Measurements from ENCODE around the gene MTMR3. TPM values are rescaled to one million over a fixed set of nuclear protein-coding genes. Genes with fewer than 3 reads are reported as not detected.

The MTMR3 gene
- total and polyA plus RNA-seq, 2 donors (not counting 1 experiment from before 2014, with no cell fraction given), result 31.7 to 67.8 TPM

DNA sequence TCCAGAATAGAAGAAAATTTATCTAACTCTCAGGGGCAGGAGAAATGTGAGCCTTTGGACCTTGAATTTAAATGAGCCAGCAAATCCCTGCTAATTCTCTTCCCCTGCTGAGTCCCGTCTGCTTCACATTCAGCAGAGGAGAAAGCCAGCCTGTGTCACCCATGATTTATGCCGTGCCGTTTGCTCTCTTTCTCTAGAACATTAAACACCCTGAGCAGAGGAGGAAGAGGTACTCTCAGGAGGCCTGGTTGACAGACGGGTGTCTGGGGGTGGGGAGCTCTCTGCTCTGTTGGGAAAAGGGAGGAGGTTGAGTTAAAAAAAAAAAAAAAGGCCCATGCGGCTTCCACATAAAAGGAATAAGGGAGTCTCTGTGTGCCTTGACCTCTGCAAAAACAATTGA lies 11.3 kb upstream of the MTMR3 start:
- Histone ChIP-seq H2AFZ (ENCODE audit: insufficient read depth, low read depth, low read length, poor library complexity, severe bottlenecking) (no peak overlapping the region), H3K9me3 (ENCODE audit: control extremely low read depth in 1 of 3, control insufficient read depth in 2 of 3, insufficient read depth in 1 of 3, low read length in 2 of 3) (no peaks in the 10 kb centered on the region), H3K9ac (ENCODE audit: low read length) (no peak overlapping the region), H4K20me1 (ENCODE audit: control insufficient read depth, insufficient read depth, low read length, poor library complexity, severe bottlenecking) (no peaks in the 10 kb centered on the region), H3K79me2 (ENCODE audit: control insufficient read depth, insufficient read depth, low read length) (no peaks in the 10 kb centered on the region), H3K4me1 (ENCODE audit: control insufficient read depth in 2 of 2, insufficient read depth in 2 of 2, low read length in 2 of 2) (no peaks in the 10 kb centered on the region), H3K36me3 (replicated peaks in 1 of 2; ENCODE audit: control extremely low read depth in 1 of 2, control insufficient read depth in 1 of 2, extremely low read depth in 1 of 2, insufficient read depth in 2 of 2, low read length in 1 of 2) (no peaks in the 10 kb centered on the region), H3K4me3 (ENCODE audit: control extremely low read depth in 1 of 5, extremely low read depth in 1 of 5, insufficient read depth in 1 of 5, low read depth in 2 of 5, low read length in 4 of 5) (no peak overlapping the region), H3K27ac (ENCODE audit: low read length in 2 of 2) (no peak overlapping the region), H3K27me3 (replicated peaks in 1 of 4; ENCODE audit: control extremely low read depth in 1 of 4, control insufficient read depth in 3 of 4, insufficient read depth in 4 of 4, low read length in 3 of 4) (no peaks in the 10 kb centered on the region), H3K4me2 (replicated peaks; ENCODE audit: low read depth, low read length, poor library complexity, severe bottlenecking) (no peak overlapping the region)
- intact Hi-C loops (cut with micrococcal nuclease), result no loop called here
- TF ChIP-seq, protein P1, sequence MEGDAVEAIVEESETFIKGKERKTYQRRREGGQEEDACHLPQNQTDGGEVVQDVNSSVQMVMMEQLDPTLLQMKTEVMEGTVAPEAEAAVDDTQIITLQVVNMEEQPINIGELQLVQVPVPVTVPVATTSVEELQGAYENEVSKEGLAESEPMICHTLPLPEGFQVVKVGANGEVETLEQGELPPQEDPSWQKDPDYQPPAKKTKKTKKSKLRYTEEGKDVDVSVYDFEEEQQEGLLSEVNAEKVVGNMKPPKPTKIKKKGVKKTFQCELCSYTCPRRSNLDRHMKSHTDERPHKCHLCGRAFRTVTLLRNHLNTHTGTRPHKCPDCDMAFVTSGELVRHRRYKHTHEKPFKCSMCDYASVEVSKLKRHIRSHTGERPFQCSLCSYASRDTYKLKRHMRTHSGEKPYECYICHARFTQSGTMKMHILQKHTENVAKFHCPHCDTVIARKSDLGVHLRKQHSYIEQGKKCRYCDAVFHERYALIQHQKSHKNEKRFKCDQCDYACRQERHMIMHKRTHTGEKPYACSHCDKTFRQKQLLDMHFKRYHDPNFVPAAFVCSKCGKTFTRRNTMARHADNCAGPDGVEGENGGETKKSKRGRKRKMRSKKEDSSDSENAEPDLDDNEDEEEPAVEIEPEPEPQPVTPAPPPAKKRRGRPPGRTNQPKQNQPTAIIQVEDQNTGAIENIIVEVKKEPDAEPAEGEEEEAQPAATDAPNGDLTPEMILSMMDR (IDR thresholded peaks at IDR 0.05), result no peak
- TF ChIP-seq EZH2 (IDR thresholded peaks at IDR 0.05; ENCODE audit: borderline replicate concordance, insufficient read depth, low read depth, low read length, poor library complexity, severe bottlenecking), result no peak
- Mint-ChIP-seq H3K4me1 (no peaks in the 10 kb centered on the region), H3K4me3 (no peak overlapping the region), H3K9me3 (ENCODE audit: insufficient read depth) (no peaks in the 10 kb centered on the region), H3K27ac (no peak overlapping the region), H3K27me3 (peaks cover 12% of the 10 kb centered on the region)
- 11% methylated on average over 1 of the region's 5 CpGs for WGBS (ENCODE audit: insufficient coverage)
- DNase-seq, result no peak
- CTCF ChIA-PET, result no interaction called here
- POLR2A ChIA-PET, result no interaction called here
- ATAC-seq (ENCODE audit: low read depth), result no peak

DNA sequence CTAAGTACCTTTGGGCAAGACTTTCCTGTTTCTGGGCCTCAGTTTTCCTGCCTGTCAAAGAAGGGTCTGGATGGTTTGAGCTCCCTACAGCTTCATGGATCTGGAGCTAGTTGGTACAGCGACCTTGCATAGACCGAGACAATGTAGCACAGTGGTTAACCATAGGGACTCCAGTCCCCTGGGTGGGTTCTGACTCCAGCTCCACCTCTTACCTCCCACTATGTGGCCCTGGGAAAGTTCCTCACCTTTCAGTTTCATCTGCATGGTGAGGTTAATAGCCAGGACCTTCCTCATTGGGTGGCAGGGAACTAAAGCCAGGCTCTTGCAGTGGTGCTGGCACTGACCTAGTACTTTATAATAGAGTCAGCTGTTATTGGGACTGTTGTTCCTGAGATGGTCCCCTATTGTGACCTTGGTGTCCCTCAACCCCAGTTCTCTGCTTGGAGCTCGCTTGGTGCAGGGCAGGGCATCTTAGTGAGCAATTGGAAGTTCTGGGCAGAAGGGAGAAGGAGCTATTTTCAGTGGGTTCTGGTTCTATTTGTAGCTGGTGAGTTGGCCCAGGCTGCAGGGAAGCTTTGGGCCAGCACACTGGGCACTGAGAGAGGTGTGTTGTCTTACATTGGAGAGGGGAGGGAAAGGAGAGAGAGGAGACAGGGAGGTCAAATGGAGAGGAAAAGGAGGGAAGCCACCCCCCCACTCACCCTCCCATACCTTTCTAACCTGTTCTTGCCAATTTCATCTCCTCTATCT lies 10.7 kb upstream of the MTMR3 start:
- ATAC-seq (ENCODE audit: low read depth) (no peak), DNase-seq (no peak)
- TF ChIP-seq, protein P1 (IDR thresholded peaks at IDR 0.05), result no peak
- TF ChIP-seq EZH2 (IDR thresholded peaks at IDR 0.05; ENCODE audit: borderline replicate concordance, insufficient read depth, low read depth, low read length, poor library complexity, severe bottlenecking), result no peak
- Histone ChIP-seq H2AFZ (ENCODE audit: insufficient read depth, low read depth, low read length, poor library complexity, severe bottlenecking) (no peak overlapping the region), H3K9ac (ENCODE audit: low read length) (no peak overlapping the region), H3K4me1 (ENCODE audit: control insufficient read depth in 2 of 2, insufficient read depth in 2 of 2, low read length in 2 of 2) (no peaks in the 10 kb centered on the region), H3K4me2 (replicated peaks; ENCODE audit: low read depth, low read length, poor library complexity, severe bottlenecking) (no peak overlapping the region), H3K27me3 (replicated peaks in 1 of 4; ENCODE audit: control extremely low read depth in 1 of 4, control insufficient read depth in 3 of 4, insufficient read depth in 4 of 4, low read length in 3 of 4) (no peaks in the 10 kb centered on the region), H3K4me3 (ENCODE audit: control extremely low read depth in 1 of 5, extremely low read depth in 1 of 5, insufficient read depth in 1 of 5, low read depth in 2 of 5, low read length in 4 of 5) (no peak overlapping the region), H3K27ac (ENCODE audit: low read length in 2 of 2) (no peak overlapping the region), H4K20me1 (ENCODE audit: control insufficient read depth, insufficient read depth, low read length, poor library complexity, severe bottlenecking) (no peaks in the 10 kb centered on the region), H3K36me3 (replicated peaks in 1 of 2; ENCODE audit: control extremely low read depth in 1 of 2, control insufficient read depth in 1 of 2, extremely low read depth in 1 of 2, insufficient read depth in 2 of 2, low read length in 1 of 2) (no peaks in the 10 kb centered on the region), H3K9me3 (ENCODE audit: control extremely low read depth in 1 of 3, control insufficient read depth in 2 of 3, insufficient read depth in 1 of 3, low read length in 2 of 3) (no peaks in the 10 kb centered on the region), H3K79me2 (ENCODE audit: control insufficient read depth, insufficient read depth, low read length) (no peaks in the 10 kb centered on the region)
- no peaks in the 10 kb centered on the region for H3K9me3 Mint-ChIP-seq (ENCODE audit: insufficient read depth)
- no peak overlapping the region for H3K27ac Mint-ChIP-seq
- no peak overlapping the region for H3K4me3 Mint-ChIP-seq
- POLR2A ChIA-PET, result no interaction called here
- CTCF ChIA-PET, result no interaction called here
- H3K4me1 Mint-ChIP-seq, result no peaks in the 10 kb centered on the region
- WGBS (ENCODE audit: insufficient coverage), result 100% methylated on average over 3 of the region's 3 CpGs
- intact Hi-C loops (cut with micrococcal nuclease), result no loop called here
- peaks cover 8% of the 10 kb centered on the region for H3K27me3 Mint-ChIP-seq
